Medulla oblongata (tissue), 1 donor: ENCODE measurements around the gene COMMD2.

ENCODE experiments used
- DNase-seq: peaks from one replicate; pipeline ENCODE4 v3.0.0-alpha.2; 2015; ENCODE audit errors: extremely low spot score

The COMMD2 gene

DNA sequence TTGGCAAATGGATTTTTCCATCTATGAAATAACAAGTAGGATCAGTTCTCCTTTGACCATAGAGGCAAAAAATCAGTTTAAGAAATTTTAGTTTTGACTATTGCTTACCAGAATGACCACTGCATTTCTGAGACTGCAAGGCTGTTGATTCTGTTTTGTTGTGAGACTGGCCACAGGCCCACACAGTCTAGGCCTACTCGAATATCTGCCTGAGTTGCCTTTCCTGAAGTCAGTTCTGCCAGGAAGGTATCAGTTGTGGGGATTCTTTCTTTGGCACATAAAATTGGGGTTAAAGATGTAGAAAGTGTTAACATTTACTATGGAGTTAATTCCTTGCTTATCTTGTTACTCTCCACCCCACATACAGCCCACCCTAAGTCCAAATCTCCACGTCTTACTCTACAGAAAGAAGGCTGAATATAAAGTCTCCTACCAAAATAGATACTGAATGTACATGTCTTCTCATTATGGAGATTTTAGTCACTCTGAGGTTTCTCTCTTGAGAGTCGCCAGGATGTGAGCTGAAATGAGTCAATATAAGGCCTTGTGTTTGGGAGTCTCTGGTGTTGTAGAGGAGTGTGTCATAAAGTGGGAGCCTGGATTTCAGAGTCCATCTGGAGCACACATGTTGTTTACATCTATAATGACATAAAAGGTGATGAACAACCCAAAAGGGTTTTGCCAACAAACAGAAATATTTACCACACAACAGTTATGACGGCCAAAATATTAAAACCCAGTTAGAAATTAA, 49.4 kb downstream of the COMMD2 start:
- DNase-seq: no peak

DNA sequence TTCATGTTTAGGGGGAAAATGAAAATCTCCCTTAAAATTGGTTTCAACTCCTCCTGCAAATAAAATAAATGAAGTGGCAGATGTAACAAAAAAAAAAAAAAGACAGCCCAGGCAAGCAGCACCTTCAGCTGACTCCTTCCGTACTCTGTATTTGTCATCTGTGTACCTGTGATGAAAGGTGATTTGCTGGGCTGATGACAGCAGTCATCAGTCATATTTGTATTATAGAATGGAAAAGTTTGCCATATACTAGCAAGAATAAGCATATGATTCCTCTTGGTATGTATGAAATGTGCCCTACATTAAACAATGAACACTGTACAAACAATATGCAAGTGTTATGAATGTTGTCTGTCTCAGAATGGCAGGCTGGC, 50.3 kb downstream of the COMMD2 start:
- no peak for DNase-seq

DNA sequence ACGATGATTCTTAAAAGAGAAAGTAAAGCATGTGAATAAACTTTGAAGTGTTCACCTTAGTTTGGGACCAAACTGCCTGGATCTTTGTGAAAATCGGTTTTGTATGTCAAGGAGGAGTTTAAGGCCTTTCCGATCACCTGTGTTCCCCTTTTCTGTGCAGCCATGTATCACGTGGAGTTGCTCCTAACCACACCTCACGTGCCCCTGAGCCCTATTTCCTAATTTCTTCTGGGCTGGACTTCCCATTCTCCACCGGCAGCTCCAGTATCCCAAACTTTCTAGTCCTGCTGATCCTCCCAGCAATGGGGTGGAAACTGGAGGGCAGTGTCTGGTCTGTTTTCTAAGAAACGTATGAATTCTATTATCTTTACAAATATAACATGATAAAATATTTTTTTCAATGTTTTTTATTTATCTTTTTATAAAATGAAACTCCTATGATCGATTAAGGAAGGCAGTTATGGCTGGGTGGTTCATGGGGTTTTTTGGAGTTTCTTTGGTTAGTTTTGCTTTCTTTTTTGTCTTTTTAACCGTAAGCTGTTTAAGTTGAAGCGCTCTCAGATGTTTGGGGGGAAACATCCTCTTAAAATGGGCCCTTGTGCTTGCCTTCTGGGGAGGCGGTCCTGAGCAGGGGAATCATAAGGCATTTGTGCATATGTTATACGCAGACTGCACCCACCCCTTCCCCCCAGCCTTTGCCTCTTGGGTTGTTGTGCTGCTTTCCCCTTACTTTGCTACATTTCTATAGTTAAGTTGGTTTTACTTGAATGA, 50.9 kb downstream of the COMMD2 start:
- no peak for DNase-seq
